Duodenal mucosa (tissue), 2 donors: ENCODE measurements around the gene MINDY2.
A peak's percentile ranks its signal among the peaks of the same experiment; 100 is the strongest.

Experiments used
- H3K27ac ChIP-seq: one replicate; pipeline ENCODE4 v1.7.0; 2013; ENCODE audit warnings: low read depth, low read length
- H3K27me3 ChIP-seq, 2 donors: one replicate each; pipeline ENCODE4 v1.7.0; 2013; ENCODE audit warnings: low read length in 2 of 2, control low read depth in 1 of 2; ENCODE audit not compliant: insufficient read depth in 2 of 2, control insufficient read depth in 1 of 2
- H3K36me3 ChIP-seq, 2 donors: one replicate each; pipeline ENCODE4 v1.7.0; 2013; ENCODE audit warnings: low read length in 2 of 2, control low read depth in 1 of 2; ENCODE audit not compliant: insufficient read depth in 2 of 2, control insufficient read depth in 1 of 2
- H3K4me1 ChIP-seq, 2 donors: one replicate each; pipeline ENCODE4 v1.7.0; 2013; ENCODE audit warnings: low read length in 2 of 2, control low read depth in 1 of 2; ENCODE audit not compliant: insufficient read depth in 2 of 2, control insufficient read depth in 1 of 2
- H3K4me3 ChIP-seq, 2 donors: one replicate each; pipeline ENCODE4 v1.7.0; 2013; ENCODE audit warnings: low read length in 2 of 2, low read depth in 1 of 2
- H3K9ac ChIP-seq, 2 donors: one replicate each; pipeline ENCODE4 v1.7.0; 2013; ENCODE audit warnings: low read length in 2 of 2, low read depth in 1 of 2
- H3K9me3 ChIP-seq, 2 donors: one replicate each; pipeline ENCODE4 v1.7.0; 2013; ENCODE audit warnings: low read length in 2 of 2, control low read depth in 1 of 2; ENCODE audit not compliant: control insufficient read depth in 1 of 2

Gene MINDY2

GRCh38 chr15:58770857-58771620 is at the start of gene MINDY2:
MINDY2 (plus strand) TSS chr15:58771302; CDS start chr15:58771396, 94 bp downstream.
- H3K27ac ChIP-seq, result peak within 1 kb of the TSS; percentile 99
- H3K4me1 ChIP-seq, result peaks cover 27 to 28% of the 10 kb centered on the region in 2 donors

GRCh38 chr15:58724466-58724865 is 46.6 kb upstream of the MINDY2 start:
- no peak overlapping the region for H3K9ac ChIP-seq
- H3K4me3 ChIP-seq, result no peak overlapping the region
- no peaks in the 10 kb centered on the region for H3K9me3 ChIP-seq
- H3K27me3 ChIP-seq, result no peaks in the 10 kb centered on the region
- no peaks in the 10 kb centered on the region for H3K36me3 ChIP-seq
- no peak overlapping the region for H3K27ac ChIP-seq
- no peaks in the 10 kb centered on the region for H3K4me1 ChIP-seq

More at GRCh38 chr15:58770857-58771620, at the start of gene MINDY2:
- H3K9me3 ChIP-seq, result no peaks in the 10 kb centered on the region
- peak within 1 kb of the TSS; percentile 91 to 93 for H3K9ac ChIP-seq
- no peaks in the 10 kb centered on the region for H3K36me3 ChIP-seq
- no peaks in the 10 kb centered on the region for H3K27me3 ChIP-seq
- H3K4me3 ChIP-seq, result peak within 1 kb of the TSS; percentile 87

- no peaks in the 10 kb centered on the region for H3K4me1 ChIP-seq
- no peak overlapping the region for H3K27ac ChIP-seq
- no peaks in the 10 kb centered on the region for H3K9me3 ChIP-seq
- no peak overlapping the region for H3K4me3 ChIP-seq
- no peak overlapping the region for H3K9ac ChIP-seq
- no peaks in the 10 kb centered on the region for H3K36me3 ChIP-seq
- no peaks in the 10 kb centered on the region for H3K27me3 ChIP-seq
Measured at GRCh38 chr15:58726867-58727266, 44.2 kb upstream of the MINDY2 start.

- no peak overlapping the region for H3K4me3 ChIP-seq
- H3K9me3 ChIP-seq, result no peaks in the 10 kb centered on the region
- no peak overlapping the region for H3K27ac ChIP-seq
- no peak overlapping the region for H3K9ac ChIP-seq
- no peaks in the 10 kb centered on the region for H3K36me3 ChIP-seq
- H3K27me3 ChIP-seq, result no peaks in the 10 kb centered on the region
- peaks cover 0 to 3% of the 10 kb centered on the region in 2 donors for H3K4me1 ChIP-seq
Measured at GRCh38 chr15:58731756-58732535, 39.2 kb upstream of the MINDY2 start.

- Histone ChIP-seq H3K4me1 (peaks cover 0 to 3% of the 10 kb centered on the region in 2 donors), H3K9me3 (no peaks in the 10 kb centered on the region), H3K36me3 (no peaks in the 10 kb centered on the region), H3K27me3 (no peaks in the 10 kb centered on the region), H3K4me3 (no peak overlapping the region), H3K9ac (no peak overlapping the region), H3K27ac (no peak overlapping the region)
Measured at GRCh38 chr15:58732625-58733363, 38.3 kb upstream of the MINDY2 start.

GRCh38 chr15:58734859-58735258 is 36.2 kb upstream of the MINDY2 start:
- no peaks in the 10 kb centered on the region for H3K36me3 ChIP-seq
- H3K4me3 ChIP-seq, result no peak overlapping the region
- no peaks in the 10 kb centered on the region for H3K27me3 ChIP-seq
- peaks cover 0 to 8% of the 10 kb centered on the region in 2 donors for H3K4me1 ChIP-seq
- H3K9me3 ChIP-seq, result no peaks in the 10 kb centered on the region
- no peak overlapping the region for H3K27ac ChIP-seq
- no peak overlapping the region for H3K9ac ChIP-seq

- no peak overlapping the region for H3K27ac ChIP-seq
- peaks cover 0 to 8% of the 10 kb centered on the region in 2 donors for H3K4me1 ChIP-seq
- no peaks in the 10 kb centered on the region for H3K36me3 ChIP-seq
- H3K9ac ChIP-seq, result no peak overlapping the region
- H3K27me3 ChIP-seq, result no peaks in the 10 kb centered on the region
- no peak overlapping the region for H3K4me3 ChIP-seq
- H3K9me3 ChIP-seq, result no peaks in the 10 kb centered on the region
Measured at GRCh38 chr15:58736018-58736643, 35.0 kb upstream of the MINDY2 start.

- peaks cover 0 to 14% of the 10 kb centered on the region in 2 donors for H3K4me1 ChIP-seq
- H3K4me3 ChIP-seq, result no peak overlapping the region
- no peaks in the 10 kb centered on the region for H3K27me3 ChIP-seq
- H3K36me3 ChIP-seq, result no peaks in the 10 kb centered on the region
- H3K9ac ChIP-seq, result no peak overlapping the region
- H3K27ac ChIP-seq, result no peak overlapping the region
- no peaks in the 10 kb centered on the region for H3K9me3 ChIP-seq
Measured at GRCh38 chr15:58737298-58737697, 33.8 kb upstream of the MINDY2 start.

- Histone ChIP-seq H3K4me1 (peaks cover 0 to 19% of the 10 kb centered on the region in 2 donors), H3K9ac (no peak overlapping the region), H3K36me3 (no peaks in the 10 kb centered on the region), H3K9me3 (no peaks in the 10 kb centered on the region), H3K27ac (no peak overlapping the region), H3K4me3 (no peak overlapping the region), H3K27me3 (no peaks in the 10 kb centered on the region)
Measured at GRCh38 chr15:58738046-58738707, 32.9 kb upstream of the MINDY2 start.
